ENCODE results near the gene TENT4A.

DNA sequence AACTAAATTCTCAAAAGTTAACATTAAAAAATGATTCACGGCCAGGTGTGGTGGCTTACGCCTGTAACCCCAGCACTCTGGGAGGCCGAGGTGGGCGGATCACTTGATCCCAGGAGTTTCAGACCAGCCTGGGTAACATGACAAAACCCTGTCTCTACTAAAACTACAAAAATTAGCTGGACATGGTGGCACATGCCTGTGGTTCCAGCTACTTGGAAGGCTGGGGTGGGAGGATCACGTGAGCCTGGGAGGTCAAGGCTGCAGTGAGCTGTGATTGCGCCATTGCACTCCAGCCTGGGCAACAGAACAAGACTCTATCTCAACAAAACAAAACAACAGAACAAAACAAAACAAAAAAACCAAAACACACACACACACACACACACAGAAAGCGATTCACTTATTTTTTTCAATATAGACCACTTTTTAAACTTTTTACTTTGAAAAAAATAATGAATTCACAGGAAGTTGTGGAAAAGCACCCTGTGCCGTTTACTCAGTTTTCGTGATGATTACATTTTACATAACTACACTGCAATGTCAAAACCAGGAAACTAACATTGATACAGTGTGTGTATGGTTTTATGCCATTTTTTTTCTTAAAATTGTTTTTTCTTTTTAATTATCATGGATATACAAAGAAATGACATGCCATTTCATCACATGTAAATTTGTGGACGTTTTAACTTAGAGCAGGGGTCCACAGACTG lies 73.7 kb downstream of the TENT4A start:
- TF ChIP-seq POLR2A (IDR thresholded peaks at IDR 0.05; ENCODE audit: extremely low read depth, insufficient read length) (no peak), CTCF (IDR thresholded peaks at IDR 0.05; ENCODE audit: low read depth, low read length) (no peak), MYC (IDR thresholded peaks at IDR 0.05; ENCODE audit: low read depth, low read length) (no peak)
- TF ChIP-seq, protein P1, sequence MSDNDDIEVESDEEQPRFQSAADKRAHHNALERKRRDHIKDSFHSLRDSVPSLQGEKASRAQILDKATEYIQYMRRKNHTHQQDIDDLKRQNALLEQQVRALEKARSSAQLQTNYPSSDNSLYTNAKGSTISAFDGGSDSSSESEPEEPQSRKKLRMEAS (IDR thresholded peaks at IDR 0.05; ENCODE audit: low read depth, low read length), result no peak

Data from NB4 (cell line).